HG03520 (cell line): Measurements from ENCODE around the gene AGTR1.
"Not testable (repeated sequence)": the region's sequence is repeated elsewhere in the genome, so short reads cannot be mapped to it uniquely, and the experiment has no call there.

Source experiments
- ATAC-seq: cut with Tn5 transposase; IDR thresholded peaks from one replicate; pipeline ENCODE4 v1.9.1; 2021; ENCODE audit warnings: mild to moderate bottlenecking, moderate library complexity; ENCODE audit not compliant: unreplicated experiment

Gene AGTR1

GRCh38 chr3:148717885-148718561 lies 20.3 kb downstream of the AGTR1 start:
- no peak for ATAC-seq

GRCh38 chr3:148718982-148719862 lies 21.5 kb downstream of the AGTR1 start:
- ATAC-seq = no peak

GRCh38 chr3:148720873-148721272 lies 23.2 kb downstream of the AGTR1 start:
- no peak for ATAC-seq

DNA sequence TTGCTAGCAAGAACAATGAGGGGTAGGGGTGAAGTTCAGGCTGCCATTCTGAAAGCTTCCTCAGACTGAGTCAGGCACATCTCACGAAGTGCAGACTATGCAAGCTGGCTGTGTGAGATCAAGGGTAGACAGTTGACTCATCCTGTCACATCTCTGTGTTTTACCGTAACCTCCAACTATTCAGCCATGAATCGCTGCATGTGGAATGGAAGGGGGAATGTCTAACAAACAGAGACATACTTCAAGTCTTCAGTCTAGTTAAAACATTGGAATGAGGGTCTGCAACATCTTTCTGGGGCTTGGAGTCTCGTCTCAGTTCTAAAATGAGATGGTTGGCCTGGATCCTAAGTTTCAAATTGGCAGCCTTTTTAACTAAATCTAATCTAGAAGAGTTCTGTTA lies 25.9 kb downstream of the AGTR1 start:
- ATAC-seq = no peak

- ATAC-seq = peak; percentile 73
These were observed 29.5 kb downstream of the AGTR1 start for GRCh38 chr3:148727231-148727630.

DNA sequence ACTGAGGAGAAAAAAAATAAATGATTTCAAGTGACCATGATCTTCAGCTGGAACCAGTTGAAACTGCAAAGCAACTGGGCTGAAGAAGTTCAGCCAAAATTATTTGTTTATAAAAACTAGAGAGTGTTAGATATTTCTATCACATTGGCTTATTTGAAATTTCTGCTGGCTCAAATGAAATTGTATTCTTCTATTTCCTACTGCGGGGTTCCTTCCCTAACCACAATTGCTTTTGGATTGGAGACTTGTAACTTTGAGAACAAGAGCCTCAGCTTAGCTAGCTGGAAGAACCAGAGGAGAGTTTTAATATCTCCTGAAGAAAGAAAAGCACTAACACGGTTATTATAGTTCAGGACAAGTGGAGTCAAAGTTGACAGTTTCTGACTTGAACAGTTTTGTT lies 31.1 kb downstream of the AGTR1 start:
- no peak for ATAC-seq

- ATAC-seq = no peak
These were observed 31.9 kb downstream of the AGTR1 start for GRCh38 chr3:148729476-148730055.

GRCh38 chr3:148730676-148731075 lies 33.0 kb downstream of the AGTR1 start:
- no peak for ATAC-seq

GRCh38 chr3:148735597-148735996 lies 37.9 kb downstream of the AGTR1 start:
- ATAC-seq = no peak

DNA sequence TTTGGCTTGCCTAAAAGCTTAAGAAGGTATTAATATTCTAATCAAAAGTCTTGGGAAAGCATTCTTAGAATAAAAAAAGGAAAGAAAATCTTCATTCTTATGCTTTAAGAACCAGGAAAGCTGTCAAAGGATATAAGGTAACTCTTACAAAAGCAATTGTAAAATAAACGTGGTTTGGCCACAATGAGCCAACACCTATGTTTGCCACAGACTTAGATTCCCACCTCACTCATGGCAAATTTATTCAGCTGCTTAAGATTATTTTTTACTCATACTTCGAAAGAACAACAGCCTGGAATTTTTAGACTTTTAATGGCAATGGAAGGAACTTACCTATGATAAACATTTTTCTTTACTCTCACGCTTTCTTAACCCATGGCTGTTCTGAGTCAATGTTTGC lies 38.4 kb downstream of the AGTR1 start:
- no peak for ATAC-seq

DNA sequence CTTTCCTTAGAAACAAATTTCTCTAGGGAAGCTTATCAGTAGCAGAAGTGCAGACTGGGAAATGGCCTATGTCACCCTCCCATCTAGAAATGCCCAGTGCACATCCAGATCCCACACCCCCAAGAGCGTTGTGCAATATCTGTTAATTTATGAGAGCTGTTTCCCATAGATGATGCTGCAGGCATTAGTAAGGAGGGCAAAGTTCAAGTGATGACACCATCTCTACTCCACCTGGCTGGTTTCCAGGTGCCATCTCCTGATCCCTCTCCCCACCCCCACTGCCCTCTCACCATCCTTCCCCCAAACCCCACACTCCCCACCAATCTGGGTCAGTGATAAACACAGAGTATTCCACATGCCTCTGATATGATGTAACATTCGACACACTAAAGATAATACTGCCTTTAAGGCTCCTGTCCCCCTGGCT lies 39.4 kb downstream of the AGTR1 start:
- no peak for ATAC-seq

- ATAC-seq = no peak
These were observed 42.0 kb downstream of the AGTR1 start for GRCh38 chr3:148739720-148740119.

DNA sequence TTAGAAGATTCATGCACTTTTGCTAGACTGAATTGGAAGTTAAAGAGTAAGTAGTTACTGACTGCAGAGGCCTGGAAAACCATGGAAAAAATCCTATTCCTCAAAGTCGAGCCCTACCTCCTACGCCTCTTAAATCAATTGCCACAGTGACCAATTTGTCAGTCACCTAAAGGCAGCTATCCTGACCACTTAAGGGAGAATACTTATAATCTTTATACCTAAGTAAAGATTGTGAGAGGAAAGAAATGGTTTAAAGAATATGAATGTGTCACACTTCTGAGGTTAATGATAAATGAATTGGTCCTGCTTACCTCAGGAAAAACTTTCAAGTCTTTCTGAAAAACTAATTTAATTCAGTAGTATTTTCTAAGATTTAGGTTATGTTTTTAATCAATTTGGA lies 42.6 kb downstream of the AGTR1 start:
- ATAC-seq = no peak

DNA sequence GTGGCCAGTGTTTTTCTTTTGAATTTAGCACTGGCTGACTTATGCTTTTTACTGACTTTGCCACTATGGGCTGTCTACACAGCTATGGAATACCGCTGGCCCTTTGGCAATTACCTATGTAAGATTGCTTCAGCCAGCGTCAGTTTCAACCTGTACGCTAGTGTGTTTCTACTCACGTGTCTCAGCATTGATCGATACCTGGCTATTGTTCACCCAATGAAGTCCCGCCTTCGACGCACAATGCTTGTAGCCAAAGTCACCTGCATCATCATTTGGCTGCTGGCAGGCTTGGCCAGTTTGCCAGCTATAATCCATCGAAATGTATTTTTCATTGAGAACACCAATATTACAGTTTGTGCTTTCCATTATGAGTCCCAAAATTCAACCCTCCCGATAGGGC lies 43.5 kb downstream of the AGTR1 start:
- ATAC-seq = no peak

DNA sequence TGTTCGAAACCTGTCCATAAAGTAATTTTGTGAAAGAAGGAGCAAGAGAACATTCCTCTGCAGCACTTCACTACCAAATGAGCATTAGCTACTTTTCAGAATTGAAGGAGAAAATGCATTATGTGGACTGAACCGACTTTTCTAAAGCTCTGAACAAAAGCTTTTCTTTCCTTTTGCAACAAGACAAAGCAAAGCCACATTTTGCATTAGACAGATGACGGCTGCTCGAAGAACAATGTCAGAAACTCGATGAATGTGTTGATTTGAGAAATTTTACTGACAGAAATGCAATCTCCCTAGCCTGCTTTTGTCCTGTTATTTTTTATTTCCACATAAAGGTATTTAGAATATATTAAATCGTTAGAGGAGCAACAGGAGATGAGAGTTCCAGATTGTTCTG lies 44.4 kb downstream of the AGTR1 start:
- no peak for ATAC-seq

GRCh38 chr3:148746053-148746452 lies 48.4 kb downstream of the AGTR1 start:
- ATAC-seq = no peak

DNA sequence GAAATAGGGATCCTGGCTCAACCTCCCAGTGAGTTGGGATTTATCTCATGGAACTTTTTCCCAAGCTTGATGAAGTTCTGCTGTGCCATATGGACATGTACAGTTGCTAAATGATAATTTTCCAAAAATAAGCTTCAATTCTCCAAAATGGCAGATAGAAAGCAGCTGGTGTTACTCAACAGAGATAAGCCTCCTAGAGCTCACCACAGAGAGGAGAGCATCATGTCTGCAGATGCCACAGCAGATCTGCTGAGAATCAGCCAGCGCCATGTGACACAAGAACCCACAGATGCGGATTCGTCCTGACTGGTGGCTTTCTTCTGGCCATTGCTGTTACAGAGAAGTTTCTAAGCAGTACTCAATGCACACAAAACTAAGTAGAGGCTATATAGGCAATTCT lies 50.6 kb downstream of the AGTR1 start:
- ATAC-seq = no peak

GRCh38 chr3:148750296-148750695 lies 52.6 kb downstream of the AGTR1 start:
- ATAC-seq = no peak

DNA sequence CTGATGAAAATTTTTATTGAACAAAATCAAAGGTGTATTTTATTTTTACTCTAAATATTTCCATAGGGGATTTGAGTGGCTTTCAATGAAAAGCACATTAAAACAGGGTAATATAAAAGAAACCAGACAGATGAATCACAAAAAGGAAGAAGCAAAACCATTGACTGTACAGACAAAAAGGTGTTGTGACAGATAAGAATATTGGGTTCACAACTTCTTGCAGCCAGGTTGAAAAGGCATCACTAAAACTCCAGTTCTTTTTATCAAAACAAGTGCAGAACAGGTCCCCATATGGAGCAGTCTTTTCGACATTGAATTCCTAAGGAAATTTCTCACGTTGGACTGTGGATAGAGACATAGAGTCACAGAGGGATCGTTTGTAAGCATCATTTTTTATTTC lies 53.8 kb downstream of the AGTR1 start:
- ATAC-seq = no peak

- ATAC-seq = not testable (repeated sequence)
These were observed 55.7 kb downstream of the AGTR1 start for GRCh38 chr3:148753385-148753784.

DNA sequence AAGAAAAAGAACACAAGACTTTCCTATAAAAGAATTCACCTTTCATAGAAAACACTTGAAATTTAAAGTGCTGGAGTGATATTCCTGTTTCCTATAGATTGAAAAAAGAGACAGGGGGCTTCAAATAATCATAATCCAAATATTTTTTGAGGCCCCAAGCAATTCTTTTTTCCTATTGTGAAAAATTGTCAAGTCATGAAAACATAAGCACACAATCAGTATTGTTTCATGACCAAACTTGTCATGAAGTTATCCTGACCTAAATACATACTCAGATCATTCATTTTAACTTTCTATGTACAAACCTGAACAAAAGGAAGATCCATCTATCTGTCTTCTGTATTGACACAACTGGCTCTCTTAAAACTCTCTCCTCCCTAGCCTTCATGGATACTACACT lies 57.9 kb downstream of the AGTR1 start:
- ATAC-seq = no peak

GRCh38 chr3:148756311-148756710 lies 58.6 kb downstream of the AGTR1 start:
- no peak for ATAC-seq
